Measurements from ENCODE around the gene LEF1.
A peak's percentile ranks its signal among the peaks of the same experiment; 100 is the strongest.

Gene LEF1

DNA sequence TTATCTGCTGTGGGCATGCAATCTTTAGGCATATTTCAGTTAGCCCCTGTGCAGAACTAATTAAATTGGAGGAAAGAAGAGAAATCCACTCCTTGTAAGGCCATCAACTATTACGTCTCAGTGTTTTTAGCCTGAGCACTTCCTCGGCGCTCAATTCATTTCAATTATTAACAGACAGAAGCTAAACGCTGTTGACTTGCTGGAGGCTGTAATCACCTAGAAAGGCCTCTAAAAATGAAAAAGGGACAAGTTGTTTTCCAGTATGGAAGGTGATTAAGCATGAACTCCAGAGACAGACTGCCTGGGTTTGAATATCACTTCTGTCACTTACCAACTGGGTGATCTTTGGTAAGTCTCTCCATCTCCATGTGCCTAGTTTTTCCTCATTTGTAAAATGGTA is 59.6 kb downstream of the LEF1 start:
- no peak for DNase-seq

DNA sequence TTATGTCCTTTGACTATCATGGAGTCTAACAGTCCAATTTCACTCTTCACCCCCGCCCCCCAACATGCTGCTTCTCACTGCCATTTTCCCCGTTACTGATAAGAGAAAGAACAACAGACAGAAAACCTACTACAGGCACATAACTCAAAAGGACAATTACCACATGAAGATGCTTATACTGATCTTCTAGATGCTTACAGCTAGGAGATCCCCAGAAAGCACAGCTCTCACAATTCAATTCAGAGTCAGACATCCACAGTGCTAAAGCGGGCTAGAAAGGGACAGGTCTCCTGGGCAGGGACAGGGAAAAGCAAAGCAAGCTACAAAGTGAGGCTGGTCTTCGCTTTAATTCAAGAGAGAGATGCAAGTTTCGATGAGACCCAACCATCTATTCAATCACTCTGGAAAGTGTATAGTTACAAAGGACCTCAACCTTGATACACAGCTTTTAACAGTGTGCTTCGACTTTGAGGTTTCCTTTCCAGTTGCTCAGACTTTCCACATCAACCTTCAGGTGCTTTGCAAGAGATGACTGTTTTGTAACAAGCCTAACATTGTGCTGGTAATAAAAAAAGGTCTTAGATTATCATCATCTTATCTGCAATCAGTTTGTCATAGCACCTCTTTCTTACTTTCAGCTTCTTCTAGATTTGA is 60.9 kb downstream of the LEF1 start:
- DNase-seq: no peak

DNA sequence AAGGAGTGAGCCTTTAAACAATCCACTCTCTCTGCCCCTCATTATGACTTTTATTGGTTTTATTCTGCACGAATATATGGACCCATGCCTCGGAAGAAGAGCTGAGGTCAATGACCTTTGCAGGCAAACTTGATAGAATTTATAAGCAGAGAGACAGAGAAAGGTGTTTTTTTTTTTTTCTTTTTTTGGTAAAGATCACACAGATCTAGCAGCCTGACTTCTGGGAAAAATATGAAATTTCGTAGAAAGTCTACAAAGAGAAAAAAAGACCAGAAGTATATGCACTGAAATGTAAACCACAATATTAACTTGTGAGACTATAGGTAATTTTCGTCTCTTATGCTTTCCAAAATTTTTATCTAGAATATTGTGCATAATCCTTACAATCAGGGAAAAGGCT is 61.6 kb downstream of the LEF1 start:
- DNase-seq: no peak

DNA sequence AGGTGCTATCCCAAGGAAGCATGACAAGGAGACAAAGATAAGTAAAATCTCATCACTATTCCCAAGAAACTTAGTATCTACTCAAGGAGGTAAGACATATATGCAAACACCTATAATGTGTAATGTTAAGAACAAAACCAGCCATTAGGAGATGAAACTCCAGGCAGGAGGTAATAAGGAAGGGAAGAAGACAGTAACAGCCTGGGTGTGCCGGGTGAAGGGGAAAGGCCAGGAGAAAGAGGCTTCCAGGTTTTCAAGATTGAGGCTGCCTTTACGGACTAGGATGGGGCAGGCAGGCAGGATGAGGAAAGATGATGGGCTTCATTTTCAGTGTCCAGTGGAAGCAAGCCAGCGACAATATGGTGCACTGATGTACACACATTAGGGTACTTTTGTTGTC is 62.5 kb downstream of the LEF1 start:
- DNase-seq: no peak

DNA sequence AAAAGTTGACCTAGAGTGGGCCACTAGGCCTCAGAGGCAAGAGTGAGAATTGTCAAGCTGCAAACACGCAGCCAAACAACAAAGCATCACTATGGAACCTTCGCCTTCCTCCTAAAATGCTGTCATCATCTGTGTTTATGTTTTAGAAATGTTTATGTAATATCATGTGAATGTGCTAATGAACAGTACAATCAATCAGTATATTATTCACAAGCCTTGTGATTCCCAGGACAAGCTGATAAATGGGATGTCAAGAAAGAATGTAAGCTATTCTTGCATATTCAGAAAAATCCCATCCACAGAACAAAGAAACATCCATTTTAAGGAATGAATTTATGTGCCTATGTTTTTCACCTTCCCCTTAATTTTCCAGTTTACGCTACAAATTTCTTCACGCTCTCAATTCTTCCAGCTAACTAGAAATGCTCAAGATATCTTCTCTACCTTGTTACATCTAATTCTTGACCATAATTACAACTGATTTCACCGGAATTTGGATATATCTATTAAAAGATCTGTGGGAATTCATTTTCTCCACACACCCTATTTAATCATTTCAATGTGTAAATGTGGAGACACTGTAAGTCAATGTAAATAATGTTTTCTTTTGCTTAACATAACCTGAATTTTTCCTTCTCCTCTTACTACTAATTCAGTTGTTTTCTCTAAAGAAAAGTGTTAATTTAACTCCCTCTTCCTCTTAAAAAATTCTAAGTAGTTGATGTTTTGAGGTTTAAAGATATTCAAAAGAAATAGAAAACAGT is 65.5 kb downstream of the LEF1 start:
- DNase-seq: no peak

DNA sequence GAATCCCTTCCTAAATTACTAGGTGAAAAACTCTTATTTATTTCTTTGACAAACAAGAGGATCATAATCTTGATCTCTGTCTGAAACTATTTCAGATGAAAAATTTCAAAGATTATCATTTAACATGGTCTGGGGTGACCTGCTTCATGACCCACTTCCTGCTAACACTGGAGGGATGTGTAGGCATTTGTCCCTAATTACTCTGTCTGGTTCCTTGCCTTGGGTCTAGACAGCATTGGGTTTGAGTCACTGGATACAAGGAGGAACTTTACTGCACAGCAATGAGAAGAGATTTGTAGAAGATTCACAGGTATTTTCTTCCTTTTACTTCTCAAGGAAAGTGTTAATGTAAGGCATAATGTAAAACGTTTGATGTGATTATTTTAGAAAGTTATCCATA is 67.9 kb downstream of the LEF1 start:
- DNase-seq: no peak

DNA sequence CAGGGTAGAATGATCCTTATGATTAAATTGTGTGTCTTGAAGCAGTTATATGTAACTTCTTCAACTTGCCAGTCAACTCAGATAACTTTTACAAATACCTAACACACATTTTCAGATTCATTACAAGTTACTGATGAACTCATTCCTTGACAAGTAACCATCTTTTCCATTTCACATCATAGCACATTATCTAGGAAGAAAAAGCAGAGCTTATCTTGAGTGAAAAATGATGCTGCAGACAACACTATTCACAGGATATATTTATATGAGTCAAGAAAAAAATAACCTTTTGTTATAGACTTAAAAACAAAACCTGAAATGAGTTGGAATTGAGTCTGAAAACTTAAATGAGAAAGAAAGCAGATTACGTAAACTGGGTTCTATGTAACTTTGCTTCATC is 68.9 kb downstream of the LEF1 start:
- DNase-seq: no peak

DNA sequence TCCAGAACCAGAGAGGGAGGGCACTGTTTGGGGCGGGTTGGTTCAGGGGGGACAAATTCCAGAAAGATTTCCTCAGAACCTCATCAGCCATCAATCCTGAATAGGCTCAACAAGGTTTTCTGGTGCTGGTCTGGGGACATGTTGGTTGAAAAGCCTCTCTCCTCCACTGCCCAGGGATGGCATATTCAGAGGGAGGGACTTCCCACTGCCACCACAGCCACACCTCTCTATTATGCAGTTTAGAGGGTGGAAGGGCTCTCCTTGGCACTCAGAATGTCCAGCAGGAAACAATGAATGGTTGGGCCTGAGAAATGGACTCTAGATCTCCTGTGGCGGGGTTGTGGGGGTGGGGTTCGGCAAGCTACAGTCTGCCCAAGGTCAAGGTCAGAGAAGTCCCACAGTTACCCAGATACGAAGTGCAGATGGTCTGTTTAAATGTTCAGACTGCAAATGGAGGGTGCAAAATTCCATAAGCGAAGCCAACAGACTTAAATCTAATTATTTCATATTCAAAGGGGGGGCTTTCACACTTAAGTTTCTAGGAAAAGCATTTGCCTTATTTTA is 70.7 kb downstream of the LEF1 start:
- no peak for DNase-seq

DNA sequence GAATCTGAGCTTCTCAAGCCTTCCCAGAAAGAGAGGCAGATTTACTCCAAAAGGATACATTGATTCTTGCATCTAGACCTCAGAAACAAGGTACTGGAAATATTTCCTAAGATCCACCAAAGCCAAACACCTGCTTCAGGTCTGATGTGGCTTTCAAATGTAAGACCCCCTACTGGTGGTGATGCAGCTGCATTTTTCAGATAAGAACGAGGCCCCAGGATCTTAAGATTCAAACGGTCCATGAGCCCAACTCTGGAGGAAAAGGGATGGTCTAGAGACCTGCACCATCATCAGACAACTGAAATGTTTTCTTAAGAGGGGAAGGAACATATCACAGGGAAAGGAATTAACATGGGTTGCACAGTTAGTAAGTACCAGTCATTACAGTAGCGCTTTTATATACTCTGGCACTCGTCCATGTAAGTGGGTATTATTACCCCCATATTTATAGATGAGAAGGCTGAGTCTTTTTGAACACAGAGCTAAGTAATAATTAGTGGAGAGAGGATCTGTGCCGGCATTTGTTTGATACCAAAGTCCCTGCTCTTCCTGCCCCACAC is 73.7 kb downstream of the LEF1 start:
- no peak for DNase-seq

DNA sequence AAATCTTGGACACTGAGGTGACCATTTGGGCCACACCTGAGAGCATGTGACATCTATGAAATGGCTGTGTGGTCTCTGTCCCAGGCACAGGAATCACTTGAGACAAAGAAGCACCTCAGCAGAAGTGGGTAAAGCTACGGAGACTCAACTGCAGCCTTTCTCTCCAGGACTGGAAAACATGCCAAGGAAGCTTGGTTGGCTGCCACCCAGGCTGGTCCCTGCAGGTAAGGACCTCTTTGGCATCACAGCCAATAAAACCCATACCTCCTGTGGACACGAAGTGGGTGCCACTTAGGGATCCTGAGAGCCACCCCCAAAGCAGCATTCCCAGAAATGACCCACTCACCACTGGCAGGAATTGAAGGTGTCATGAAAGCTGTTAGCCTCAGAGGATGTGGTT is 74.6 kb downstream of the LEF1 start:
- no peak for DNase-seq

DNA sequence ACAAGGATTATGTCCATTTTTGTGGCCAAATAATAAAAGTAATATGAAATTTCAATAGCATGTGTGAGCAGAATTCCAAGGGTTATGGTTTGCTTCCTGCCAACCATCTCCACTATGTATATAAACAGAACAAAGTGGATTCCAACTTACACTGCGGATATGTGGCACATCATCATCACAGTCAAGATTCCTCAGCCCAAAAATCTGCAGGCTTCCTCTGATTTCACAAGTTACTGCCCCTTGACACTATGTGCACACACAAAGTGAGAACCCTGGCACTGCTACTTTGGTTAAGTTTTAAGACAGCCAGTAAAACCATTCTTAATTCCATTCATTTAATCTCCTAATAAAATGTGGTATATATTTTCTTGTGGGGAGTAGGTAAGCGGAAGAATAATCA is 76.4 kb downstream of the LEF1 start:
- no peak for DNase-seq

DNA sequence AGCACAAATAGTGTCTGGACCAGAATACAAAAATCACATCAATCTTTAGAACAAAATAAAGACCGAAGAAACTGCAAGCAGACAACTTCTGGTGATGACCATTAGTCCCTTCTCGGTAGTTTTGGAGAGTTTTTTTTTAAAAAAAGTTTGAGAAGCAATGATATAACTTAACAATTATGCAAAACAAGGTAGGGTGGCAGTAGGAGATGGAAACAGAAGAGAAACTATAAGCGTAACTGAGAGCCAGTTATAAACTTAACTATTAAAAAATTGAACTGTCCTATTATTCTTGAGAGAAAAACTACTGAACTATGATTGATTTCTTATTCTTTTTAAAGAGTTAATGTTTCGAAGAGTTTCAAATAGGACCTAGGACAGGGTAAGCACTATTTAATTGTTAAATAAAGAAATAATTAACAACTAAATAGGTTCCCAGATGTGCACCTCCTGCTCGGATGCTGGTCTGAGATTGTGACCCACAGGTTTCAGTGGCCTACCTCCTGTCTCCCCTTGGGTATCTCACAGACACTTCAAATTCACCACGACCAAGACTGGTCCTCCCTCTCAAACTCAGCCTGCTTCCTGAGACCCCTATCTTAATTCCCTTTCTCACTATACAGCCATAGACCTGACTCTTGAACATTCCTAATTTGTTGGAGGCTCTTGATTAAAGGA is 81.3 kb downstream of the LEF1 start:
- no peak for DNase-seq

DNA sequence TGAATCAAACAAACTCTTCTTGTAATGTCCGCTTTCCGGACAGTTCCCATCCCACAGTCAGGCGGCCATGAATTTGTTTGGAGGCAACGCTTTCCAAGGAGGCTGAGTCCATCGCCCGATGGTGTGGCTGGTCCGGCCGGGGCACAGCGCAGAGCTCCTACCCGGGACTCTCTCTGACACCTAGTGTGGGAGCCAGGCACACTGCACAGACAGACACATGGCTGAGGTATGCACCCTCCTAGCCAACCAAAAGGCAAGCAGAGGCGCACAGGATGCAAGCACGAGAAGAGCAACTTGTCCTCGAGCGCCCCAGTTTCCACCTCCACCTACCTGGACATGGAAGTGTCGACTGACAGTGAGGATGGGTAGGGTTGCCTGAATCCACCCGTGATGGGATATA is 87.5 kb downstream of the LEF1 start:
- no peak for DNase-seq

DNA sequence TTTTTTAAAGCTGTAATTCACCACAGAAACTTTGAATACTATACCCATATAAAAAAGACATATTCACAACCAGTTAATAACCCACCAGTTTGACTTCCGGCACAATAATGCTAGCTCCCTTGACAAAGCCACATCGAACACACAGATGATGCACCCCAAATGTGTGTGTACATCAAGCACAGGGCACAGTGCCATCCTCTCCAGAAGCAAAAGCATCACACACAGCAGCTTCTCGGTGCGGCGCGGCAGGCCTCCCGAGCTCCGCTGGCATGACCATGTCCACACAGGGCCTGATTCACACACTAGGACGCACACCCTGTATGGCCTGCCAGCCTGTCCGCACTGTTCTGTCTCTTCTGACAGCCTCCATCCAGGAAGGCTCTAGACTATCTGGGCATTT is 88.0 kb downstream of the LEF1 start:
- no peak for DNase-seq

DNA sequence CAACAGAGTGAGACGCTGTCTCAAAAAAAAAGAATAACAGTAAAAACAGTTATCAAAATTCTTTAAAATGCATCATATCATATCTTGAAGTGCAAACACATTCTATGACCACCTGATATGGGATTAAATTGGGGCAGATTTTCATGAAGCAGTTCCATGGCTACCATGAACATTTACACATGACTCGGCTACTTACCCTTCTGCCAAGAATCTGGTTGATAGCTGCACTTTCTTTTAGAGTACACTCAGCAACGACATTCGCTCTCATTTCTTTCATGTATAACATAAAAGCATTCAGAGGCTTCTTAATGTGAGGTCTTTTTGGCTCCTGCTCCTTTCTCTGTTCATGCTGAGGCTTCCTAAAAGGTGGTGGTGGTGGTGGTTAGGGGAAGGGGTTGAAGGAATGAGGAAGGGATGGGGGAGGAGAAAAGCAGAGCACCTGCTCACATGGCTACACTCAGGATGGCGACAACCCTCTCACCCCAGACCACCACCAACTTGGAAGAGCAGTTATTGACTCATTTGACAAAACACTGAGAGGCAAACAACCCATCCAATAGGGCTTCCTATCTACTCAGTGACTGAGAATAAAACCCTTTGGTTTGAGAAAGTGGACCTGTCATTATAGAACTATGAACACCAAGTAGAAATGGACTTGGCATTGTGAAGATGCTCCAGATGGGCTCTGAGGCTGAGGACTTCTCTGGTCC is 90.6 kb downstream of the LEF1 start:
- no peak for DNase-seq

DNA sequence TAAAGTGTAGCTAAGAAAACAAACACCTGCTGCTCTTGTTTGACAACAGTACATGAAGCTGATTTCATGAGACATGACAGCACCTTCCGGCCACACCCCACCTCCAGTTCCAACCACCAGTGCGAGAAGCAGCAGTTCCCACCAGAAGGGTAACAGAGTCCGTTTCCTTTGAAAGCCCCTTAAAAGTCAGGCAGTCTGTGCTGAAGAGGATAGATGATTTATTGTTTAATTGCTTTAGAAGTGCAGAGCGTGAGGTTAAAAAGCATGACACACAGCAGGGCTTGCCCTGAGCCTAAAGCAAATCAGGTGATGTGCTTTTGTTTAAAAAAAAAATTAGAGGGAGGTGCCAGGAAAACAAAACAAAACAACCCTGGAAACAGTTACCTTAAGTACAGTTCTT is 96.4 kb downstream of the LEF1 start:
- DNase-seq: peak; percentile 29

DNA sequence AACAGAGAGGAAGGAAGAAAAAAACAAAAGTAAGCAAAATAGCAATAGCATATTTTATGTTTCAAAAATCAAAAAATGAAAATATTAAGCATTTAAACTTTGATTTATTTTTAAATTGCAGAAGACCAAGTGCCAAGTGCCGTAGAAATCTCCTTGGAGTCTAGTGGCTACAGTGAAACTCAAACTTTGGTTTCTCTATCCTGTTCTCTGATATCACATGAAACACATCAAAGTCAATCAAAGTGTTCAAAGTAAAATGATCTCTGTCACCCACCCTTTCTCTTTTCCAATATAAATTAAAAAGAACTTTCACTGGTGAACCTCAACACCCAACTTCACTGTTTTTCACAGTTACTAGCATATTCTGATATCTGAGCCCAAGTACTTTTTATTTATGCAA is 98.0 kb downstream of the LEF1 start:
- DNase-seq: no peak

DNA sequence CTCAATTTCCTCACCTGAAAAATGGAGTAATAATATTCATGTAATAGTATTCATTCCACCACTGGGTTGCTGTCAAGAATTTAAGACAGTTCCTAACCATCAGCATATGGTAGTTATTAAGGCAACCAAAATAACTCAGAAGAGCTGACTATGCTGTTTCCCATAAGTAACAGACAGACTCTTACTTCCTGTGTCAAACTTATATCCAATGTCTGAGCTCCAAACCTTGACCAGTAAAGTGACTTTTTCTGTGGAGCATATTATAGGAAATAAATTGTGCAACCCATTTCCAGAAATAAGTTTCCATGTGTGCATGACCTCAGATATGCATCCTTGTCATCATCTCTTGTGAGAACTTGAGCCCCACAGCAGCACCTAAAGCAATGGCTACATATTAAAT is 100.3 kb downstream of the LEF1 start:
- no peak for DNase-seq

DNA sequence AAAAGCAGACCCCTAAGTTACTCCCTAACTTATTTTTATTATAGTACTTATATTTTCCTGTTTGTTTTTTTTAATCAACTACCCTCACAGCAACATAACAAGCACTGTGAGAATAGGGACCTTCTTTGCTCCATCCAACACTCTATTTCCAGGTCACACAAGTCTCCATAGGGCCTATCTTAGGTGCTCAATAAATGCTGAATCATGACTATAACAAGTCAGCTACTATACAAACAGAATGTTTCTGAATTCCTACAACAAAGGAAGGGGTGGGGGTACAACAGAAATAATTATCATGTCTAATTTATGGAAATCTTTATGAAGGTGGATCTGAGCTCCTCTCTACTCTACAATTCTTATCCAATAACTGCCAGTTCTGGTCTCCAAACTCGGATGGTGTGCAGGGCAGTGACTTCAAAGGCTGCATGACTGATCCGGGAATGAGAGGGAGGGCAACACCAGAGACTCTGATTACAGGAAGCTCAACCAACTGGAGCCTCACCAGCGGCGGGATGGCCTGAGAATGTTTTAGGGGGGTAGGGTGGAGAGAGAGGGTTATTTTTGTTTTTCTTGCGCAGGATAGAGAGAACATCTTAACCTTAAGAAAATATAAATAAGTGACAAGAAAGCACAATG is 107.9 kb downstream of the LEF1 start:
- no peak for DNase-seq

DNA sequence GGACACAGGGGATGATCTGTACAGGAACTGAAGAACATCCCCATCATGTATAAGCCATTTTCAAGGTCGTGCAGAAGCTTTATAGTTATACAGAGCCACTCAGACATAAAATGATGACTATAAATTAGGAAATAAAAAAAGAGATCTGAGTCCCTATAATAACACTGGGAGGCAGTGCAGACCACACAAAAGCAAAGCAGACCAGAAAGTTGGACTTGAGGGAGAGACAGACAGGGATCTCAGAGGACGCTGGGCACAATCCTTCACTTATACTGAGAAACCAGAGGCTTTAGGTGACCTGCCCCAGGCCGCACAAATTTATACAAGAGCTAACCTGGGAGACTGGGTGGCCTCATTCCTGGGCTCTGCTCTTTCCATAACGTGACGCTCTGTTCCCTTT is 108.6 kb downstream of the LEF1 start:
- no peak for DNase-seq

DNA sequence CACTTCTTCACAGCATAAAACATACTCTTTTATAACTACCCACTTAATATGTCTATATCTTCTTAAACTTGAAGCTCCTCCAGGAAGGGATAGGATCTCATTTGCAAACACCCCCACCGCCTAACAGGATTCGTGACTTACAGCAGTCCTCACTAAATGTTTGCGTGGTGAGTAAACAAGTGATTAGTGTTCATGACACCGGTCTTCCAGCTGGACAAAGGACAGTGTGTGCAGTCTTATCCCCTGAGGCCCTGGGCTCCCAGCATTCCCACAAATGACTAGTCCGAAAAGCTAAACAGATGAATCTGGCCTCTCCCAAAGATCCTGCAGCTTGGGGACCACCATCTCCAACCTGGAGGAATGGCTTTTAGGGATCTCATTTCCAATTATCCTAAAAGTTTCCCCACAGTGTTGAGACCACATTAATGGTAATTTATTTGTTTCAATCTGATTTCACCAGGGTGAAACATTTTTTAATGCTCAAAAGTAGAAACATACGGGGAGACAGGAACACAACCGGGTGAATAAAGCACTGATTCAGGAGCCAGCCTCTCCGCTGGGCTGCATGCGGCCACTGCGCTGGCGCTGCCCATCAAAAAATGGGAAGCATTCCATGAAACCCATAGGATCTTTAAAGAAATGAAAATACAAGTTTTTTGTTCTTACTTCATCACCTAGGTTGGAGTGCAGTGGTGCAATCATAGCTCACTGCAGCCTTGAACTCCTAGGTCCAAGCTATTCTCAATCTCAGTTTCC is 109.9 kb downstream of the LEF1 start:
- DNase-seq: no peak

DNA sequence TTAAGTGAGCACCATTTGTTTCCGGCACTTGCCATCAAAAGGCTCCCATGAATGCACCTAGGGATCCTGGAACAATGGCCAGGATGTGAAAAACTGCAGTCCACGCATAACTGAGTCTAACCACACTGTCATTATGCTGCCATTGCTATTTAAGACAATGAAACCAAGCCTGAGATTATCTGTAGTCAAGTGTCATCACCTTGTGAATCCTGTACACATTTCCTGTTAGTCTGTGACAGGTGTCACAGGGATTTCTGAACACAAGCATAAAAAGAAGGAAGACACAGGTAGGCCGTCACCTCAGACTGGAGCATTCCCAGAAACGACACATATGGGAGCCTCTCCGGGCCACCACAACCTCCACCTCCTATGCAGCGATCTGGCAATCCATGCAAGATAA is 112.3 kb downstream of the LEF1 start:
- no peak for DNase-seq

Data from T-helper 9 cell (primary cell).